Gastrocnemius medialis (tissue), 4 donors: ENCODE measurements around the gene MYH3. TPM values are rescaled to one million over a fixed set of nuclear protein-coding genes. Genes with fewer than 3 reads are reported as not detected.

Source experiments
- ATAC-seq, 2 donors: fragments of 150-250 bp; one replicate each; pipeline ENCODE4 v1.9.1; 2016
- DNase-seq, 2 donors: peaks; one replicate each; pipeline ENCODE4 v3.0.0-alpha.2; 2019
- H3K27ac ChIP-seq, 4 donors: fragments of 200-600 bp; sonication (generic); 1 replicate in 1 of 4; 2 replicates in 3 of 4; pipeline ENCODE4 v1.5.1; 2016 to 2018; ENCODE audit warnings: mild to moderate bottlenecking in 2 of 4, moderate library complexity in 1 of 4
- H3K27me3 ChIP-seq, 3 donors: fragments of 200-600 bp; sonication (generic) in 2 of 3; 1 replicate in 1 of 3; 2 replicates in 2 of 3; pipeline versions ENCODE4 v1.5.1 to v1.6.0; 2016 to 2019; ENCODE audit warnings: mild to moderate bottlenecking in 1 of 3, moderate library complexity in 1 of 3
- H3K36me3 ChIP-seq, 2 donors: fragments of 200-600 bp; sonication (generic) in 1 of 2; one replicate each; pipeline ENCODE4 v1.5.1; 2017 to 2018
- H3K4me1 ChIP-seq, 2 donors: fragments of 200-600 bp; sonication (generic) in 1 of 2; one replicate each; pipeline ENCODE4 v1.5.1; 2016 to 2017; ENCODE audit warnings: mild to moderate bottlenecking in 2 of 2
- H3K4me3 ChIP-seq, 4 donors: fragments of 200-600 bp; sonication (generic) in 3 of 4; 1 replicate in 1 of 4; 2 replicates in 3 of 4; pipeline ENCODE4 v1.5.1; 2016 to 2019; ENCODE audit warnings: mild to moderate bottlenecking in 2 of 4
- H3K9me3 ChIP-seq, 3 donors: fragments of 200-600 bp; sonication (generic) in 2 of 3; 1 replicate in 1 of 3; 2 replicates in 2 of 3; pipeline ENCODE4 v1.5.1; 2016 to 2019
- CTCF ChIP-seq, 5 experiments: fragments of 450-650 bp in 3 of 5; fragments of 200-600 bp in 2 of 5; sonication (generic) in 2 of 5; IDR thresholded peaks in 4 of 5; conservative IDR thresholded peaks in 1 of 5; 1 replicate in 4 of 5; 2 replicates in 1 of 5; pipeline ENCODE4 v1.5.1; 2016 to 2019; ENCODE audit warnings: antibody characterized with exemption in 5 of 5, mild to moderate bottlenecking in 3 of 5, moderate library complexity in 3 of 5
- POLR2A ChIP-seq, 2 donors: fragments of 450-650 bp; IDR thresholded peaks; one replicate each; pipeline ENCODE4 v1.6.1; 2017; ENCODE audit warnings: antibody characterized with exemption in 2 of 2, mild to moderate bottlenecking in 2 of 2, moderate library complexity in 2 of 2
- in situ Hi-C, 4 donors: fragments of 200-750 bp; cut with MboI; loops; one replicate each; pipeline versions ENCODE4 v1.15.0 to v1.8.0; 2017; ENCODE audit warnings: low sequenced_read_pairs in 4 of 4
- intact Hi-C: fragments of 100-400 bp; cut with DNase I; formaldehyde crosslinking; loops from one replicate; pipeline ENCODE4 v1.15.1; 2023; ENCODE audit warnings: low total_unique reads
- total RNA-seq, 4 donors: library from RNA; depleted of rRNA; stranded (reverse); fragments of >200 nt; gene quantifications; one replicate each; pipeline versions ENCODE4 v1.1.0 to v1.2.3, GENCODE V29; 2016

MYH3 gene
- total RNA-seq, result 10 to 100 TPM in 1 of 4 donors, 1 to 10 TPM in 3; 1.5 to 17.6 (median 5.3) TPM

- TF ChIP-seq CTCF (IDR thresholded peaks at IDR 0.05 in 4 of 5, conservative IDR thresholded peaks at IDR 0.05 in 1 of 5), result no peak
- TF ChIP-seq POLR2A (IDR thresholded peaks at IDR 0.05), result no peak
- H3K4me1 ChIP-seq, result peaks cover 0 to 6% of the 10 kb centered on the region in 2 donors
- no peak for DNase-seq
- H3K27me3 ChIP-seq, result no peaks in the 10 kb centered on the region
- no peaks in the 10 kb centered on the region for H3K9me3 ChIP-seq
- in situ Hi-C loops, result no loop called here
- H3K4me3 ChIP-seq, result no peak within 1 kb of the TSS
- no peak for ATAC-seq
- no peaks in the 10 kb centered on the region for H3K36me3 ChIP-seq
- H3K27ac ChIP-seq, result no peak within 1 kb of the TSS
- intact Hi-C loops, result no loop called here
These were observed at the start of gene MYH3 for GRCh38 chr17:10657148-10657547. TSS of gene MYH3 (minus strand) at chr17:10657309. CDS start at chr17:10655064, 2,245 bp downstream.

GRCh38 chr17:10705727-10706126, 48.6 kb upstream of the MYH3 start:
- in situ Hi-C loops, result loop anchor here in 1 of 4 donors (5.0 kb wide), 1 partner anchor 612 kb away; no protein-coding TSS in a partner anchor
- Histone ChIP-seq H3K4me3 (no peak overlapping the region), H3K4me1 (peaks cover 17 to 20% of the 10 kb centered on the region in 2 donors), H3K27me3 (no peaks in the 10 kb centered on the region), H3K36me3 (peaks cover 8 to 52% of the 10 kb centered on the region in 2 donors), H3K27ac (no peak overlapping the region), H3K9me3 (no peaks in the 10 kb centered on the region)
- TF ChIP-seq CTCF (IDR thresholded peaks at IDR 0.05 in 4 of 5, conservative IDR thresholded peaks at IDR 0.05 in 1 of 5), result no peak
- no peak for TF ChIP-seq POLR2A (IDR thresholded peaks at IDR 0.05)
- DNase-seq, result no peak
- no peak for ATAC-seq
- intact Hi-C loops, result loop anchor here (5.0 kb wide), 1 partner anchor 612 kb away; no protein-coding TSS in a partner anchor

DNA sequence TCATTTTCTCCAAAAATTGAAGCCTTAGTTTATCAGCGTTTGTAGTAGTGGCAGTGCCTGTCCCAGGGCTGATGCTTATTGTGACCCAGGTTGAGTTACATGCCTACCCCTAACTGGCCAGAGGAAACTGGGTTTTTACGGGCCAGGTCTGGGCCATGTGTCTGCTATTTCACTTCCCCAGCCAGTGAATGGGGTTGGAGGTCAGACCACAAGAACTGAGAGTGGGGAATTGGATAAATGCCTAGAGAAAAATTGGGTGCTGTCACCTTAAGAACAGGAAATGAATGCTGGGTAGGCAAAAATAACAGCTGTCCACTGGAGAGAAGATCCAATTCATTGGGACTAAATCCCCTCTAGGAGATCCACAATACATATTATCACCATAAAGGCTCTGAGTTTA, 45.5 kb upstream of the MYH3 start:
- no peak for TF ChIP-seq POLR2A (IDR thresholded peaks at IDR 0.05)
- no peak for TF ChIP-seq CTCF (IDR thresholded peaks at IDR 0.05 in 4 of 5, conservative IDR thresholded peaks at IDR 0.05 in 1 of 5)
- DNase-seq (no peak), ATAC-seq (no peak)
- in situ Hi-C loops (no loop called here), intact Hi-C loops (no loop called here)
- Histone ChIP-seq H3K27ac (peak overlapping the region in 3 of 4 donors; percentile 5 to 55 (median 13)), H3K4me1 (peaks cover 30 to 35% of the 10 kb centered on the region in 2 donors), H3K9me3 (no peaks in the 10 kb centered on the region), H3K27me3 (no peaks in the 10 kb centered on the region), H3K36me3 (peaks cover 7 to 23% of the 10 kb centered on the region in 2 donors), H3K4me3 (no peak overlapping the region)

GRCh38 chr17:10699856-10700255, 42.7 kb upstream of the MYH3 start:
- peaks cover 33 to 39% of the 10 kb centered on the region in 2 donors for H3K4me1 ChIP-seq
- intact Hi-C loops, result no loop called here
- H3K27ac ChIP-seq, result peak overlapping the region in 2 of 4 donors; percentile 18 to 95
- no peaks in the 10 kb centered on the region for H3K27me3 ChIP-seq
- H3K9me3 ChIP-seq, result no peaks in the 10 kb centered on the region
- TF ChIP-seq POLR2A (IDR thresholded peaks at IDR 0.05) (no peak), CTCF (IDR thresholded peaks at IDR 0.05 in 4 of 5, conservative IDR thresholded peaks at IDR 0.05 in 1 of 5) (no peak)
- ATAC-seq, result no peak
- no peak for DNase-seq
- peaks cover 0 to 6% of the 10 kb centered on the region in 2 donors for H3K36me3 ChIP-seq
- H3K4me3 ChIP-seq, result no peak overlapping the region
- in situ Hi-C loops, result no loop called here
